K562 (cell line): Measurements from ENCODE around the gene HRH4. TPM values are rescaled to one million over a fixed set of nuclear protein-coding genes. Genes with fewer than 3 reads are reported as not detected.

Experiments used
- ATAC-seq: fragments of 200-7000 bp; cut with Tn5 transposase; 3 replicates; pipeline ENCODE4 v1.9.1; 2020; ENCODE audit warnings: moderate library complexity
- BruUV-seq: library from RNA; stranded (reverse); fragments of 400-500 nt; replicated peaks from 2 replicates; lab custom pipeline; 2021; lab: Mats Ljungman, UMichigan
- CTCF ChIA-PET: fragments of 300-600 bp; formaldehyde crosslinking; extraction: SDS; loops from one replicate; lab custom pipeline; 2021; ENCODE audit warnings: low intra/inter-chr PET ratio; lab: Yijun Ruan, JAX
- POLR2A ChIA-PET: fragments of 300-600, 350-650 bp; sonication (Branson Sonifier 250); formaldehyde crosslinking; extraction: SDS; loops from one replicate; lab custom pipeline; 2021; ENCODE audit warnings: antibody characterized with exemption, inconsistent platforms; lab: Yijun Ruan, JAX
- DNase-seq, 4 experiments: peaks; one replicate each; pipeline versions ENCODE4 v3.0.0 to v3.0.0-alpha.2; 2011 to 2018; ENCODE audit warnings: low spot score in 3 of 4, mixed read lengths in 3 of 4; ENCODE audit errors: extremely low read depth in 1 of 4
- FAIRE-seq: peaks from 2 replicates; lab custom pipeline; 2011; peaks lifted over from hg19 to GRCh38; lab: Jason Lieb, UNC
- H2AFZ ChIP-seq: 2 replicates; pipeline ENCODE4 v1.6.0; 2011; ENCODE audit warnings: low read depth, low read length, control low read depth, inconsistent platforms
- H3K27ac ChIP-seq: fragments of 200-600 bp; 3 replicates; pipeline ENCODE4 v1.8.0; 2011; ENCODE audit warnings: low read depth, mild to moderate bottlenecking, control low read depth, inconsistent platforms, low read length, moderate library complexity, mixed read lengths; ENCODE audit errors: extremely low read depth
- H3K27me3 ChIP-seq, 2 experiments: fragments of 300-600 bp in 1 of 2; 2 replicates in 1 of 2; 3 replicates in 1 of 2; pipeline versions ENCODE4 v1.6.0 to v1.8.0; 2011; ENCODE audit warnings: inconsistent platforms in 2 of 2, low read length in 2 of 2, mild to moderate bottlenecking in 1 of 2, mixed read lengths in 1 of 2, moderate library complexity in 1 of 2; ENCODE audit not compliant: control insufficient read depth in 2 of 2, insufficient read depth in 2 of 2
- H3K36me3 ChIP-seq: fragments of 300-600 bp; 3 replicates; pipeline ENCODE4 v1.8.0; 2011; ENCODE audit warnings: mild to moderate bottlenecking, low read length, inconsistent platforms; ENCODE audit not compliant: control insufficient read depth, insufficient read depth
- H3K4me1 ChIP-seq, 2 experiments: fragments of 200-600 bp in 1 of 2; replicated peaks in 1 of 2; 2 replicates in 1 of 2; 3 replicates in 1 of 2; pipeline versions ENCODE4 v1.5.1 to v1.8.0; 2011; ENCODE audit warnings: inconsistent platforms in 2 of 2, low read length in 2 of 2, mild to moderate bottlenecking in 1 of 2, mixed read lengths in 1 of 2, moderate library complexity in 1 of 2; ENCODE audit not compliant: control insufficient read depth in 2 of 2, insufficient read depth in 2 of 2
- H3K4me2 ChIP-seq: 2 replicates; pipeline ENCODE4 v1.6.1; 2011; ENCODE audit warnings: low read length, control low read depth, inconsistent platforms, mixed read lengths; ENCODE audit not compliant: insufficient read depth
- H3K4me3 ChIP-seq: fragments of 200-600 bp; sonication (generic), shearing (Covaris generic); 2 replicates; pipeline ENCODE4 v1.5.1; 2016; ENCODE audit warnings: control low read depth, inconsistent platforms
- H3K79me2 ChIP-seq: fragments of 200-600 bp; 3 replicates; pipeline ENCODE4 v1.8.0; 2011; ENCODE audit warnings: low read length, inconsistent platforms; ENCODE audit not compliant: control insufficient read depth, insufficient read depth
- H3K9ac ChIP-seq, 2 experiments: 2 replicates each; pipeline versions ENCODE4 v1.6.0 to v1.6.1; 2011; ENCODE audit warnings: low read depth in 2 of 2, low read length in 2 of 2, control low read depth in 1 of 2, inconsistent platforms in 1 of 2, mild to moderate bottlenecking in 1 of 2, mixed read lengths in 1 of 2; ENCODE audit not compliant: insufficient read depth in 1 of 2
- H3K9me1 ChIP-seq: one replicate; pipeline ENCODE4 v1.6.0; 2011; ENCODE audit warnings: inconsistent platforms, mild to moderate bottlenecking, low read length, moderate library complexity; ENCODE audit not compliant: control insufficient read depth, insufficient read depth
- H3K9me3 ChIP-seq: replicated peaks from 2 replicates; pipeline ENCODE4 v1.5.1; 2011; ENCODE audit warnings: low read depth, low read length, inconsistent platforms; ENCODE audit not compliant: control insufficient read depth, insufficient read depth
- H4K20me1 ChIP-seq: replicated peaks from 2 replicates; pipeline ENCODE4 v1.6.1; 2011; ENCODE audit warnings: low read length, inconsistent platforms, mixed read lengths; ENCODE audit not compliant: control insufficient read depth, insufficient read depth
- NFIC ChIP-seq: fragments of 450-650 bp; IDR thresholded peaks from 2 replicates; pipeline ENCODE4 v1.6.1; 2017; ENCODE audit warnings: mild to moderate bottlenecking, inconsistent platforms
- ZFP1 ChIP-seq: fragments of 450-650 bp; formaldehyde crosslinking; IDR thresholded peaks from 2 replicates; pipeline ENCODE4 v1.4.0; 2020; ENCODE audit warnings: mild to moderate bottlenecking, mixed read lengths
- WGBS: fragments of 100-300 bp; shearing (Covaris generic); methylation state at CpG from one replicate; pipeline ENCODE4 v1.1.6; 2016; ENCODE audit warnings: low coverage, mixed read lengths; ENCODE audit not compliant: insufficient coverage; ENCODE audit errors: missing lambda C conversion rate; 5-methylcytosine and 5-hydroxymethylcytosine counted together
- in situ Hi-C: fragments of 300-500 bp; cut with MboI; formaldehyde crosslinking; loops from 4 replicates; pipeline ENCODE4 v1.15.0; 2018; ENCODE audit warnings: inconsistent platforms, mixed read lengths
- intact Hi-C: fragments of 100-400 bp; cut with micrococcal nuclease; formaldehyde crosslinking; loops from 2 replicates; pipeline ENCODE4 v1.14.2; 2022
- polyA plus RNA-seq, 8 experiments: library from polyadenylated mRNA; depleted of rRNA in 4 of 8; stranded (reverse) in 5 of 8; unstranded in 3 of 8; fragments of >200 nt; fragmentation: Nextera tagmentation in 2 of 8; fragmentation: Illumina TruSeq in 1 of 8; extraction: Ambion mirVana in 2 of 8; extraction: Trizol in 1 of 8; gene quantifications; 2 replicates each; pipeline versions ENCODE4 v1.2.1 to v1.2.3, GENCODE V29; 2011 to 2014; ENCODE audit warnings: inconsistent platforms in 1 of 8, missing spikeins in 1 of 8
- total RNA-seq, 7 experiments: library from RNA; depleted of rRNA in 6 of 7; stranded (reverse); fragments of >200 nt in 6 of 7; fragmentation: Illumina TruSeq in 2 of 7; extraction: Trizol in 2 of 7; gene quantifications; 2 replicates each; pipeline versions ENCODE4 v1.2.1 to v1.2.3, GENCODE V29; 2011 to 2021; ENCODE audit warnings: low replicate concordance in 1 of 7
- TF ChIP-seq, protein P1 (sequence below): fragments of 250-450 bp; sonication (Bioruptor Pico); IDR thresholded peaks from 2 replicates; pipeline ENCODE4 v1.8.0; 2021; ENCODE audit warnings: mild to moderate bottlenecking, moderate library complexity

Gene HRH4
- total and polyA plus RNA-seq, 9 of the 15 experiments (the other 6 are each of a cell fraction or from before 2014, with no cell fraction given): not detected

DNA sequence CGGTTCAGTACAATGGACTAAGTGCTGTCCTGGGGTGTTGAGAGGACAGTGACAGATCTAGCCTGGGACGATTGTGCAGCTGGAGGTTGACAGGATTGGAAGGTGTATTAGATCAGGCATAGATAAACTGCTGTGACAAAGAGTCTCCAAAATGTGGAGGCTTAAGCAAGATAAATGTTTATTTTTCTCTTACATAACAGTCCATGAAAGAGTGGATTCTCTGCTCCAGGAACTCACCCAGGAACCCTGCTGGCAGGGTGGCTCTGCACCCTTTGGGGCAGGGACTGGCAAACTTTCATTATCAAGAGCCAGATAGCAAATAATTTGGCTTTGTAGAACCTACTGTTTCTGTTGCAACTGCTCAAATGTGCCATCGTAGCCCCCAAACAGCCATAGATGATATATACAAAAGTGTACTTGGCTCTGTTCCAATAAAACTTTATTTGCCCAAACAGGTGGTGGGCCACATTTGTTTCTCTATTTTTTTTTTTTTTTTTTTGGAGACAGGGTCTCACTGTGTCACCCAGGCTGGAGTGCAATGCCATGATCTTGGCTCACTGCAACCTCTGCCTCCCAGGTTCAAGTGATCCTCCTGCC lies 9.7 kb downstream of the HRH4 start:
- POLR2A ChIA-PET: interaction anchor here (0.6 to 0.8 kb wide), 2 partner anchors 221 to 387 kb away, joined by 3 read pairs; no protein-coding TSS in a partner anchor
- in situ Hi-C loops: no loop called here

More for the DNA sequence above, 9.7 kb downstream of the HRH4 start:
- no peaks in the 10 kb centered on the region for H3K9me3 ChIP-seq
- intact Hi-C loops: no loop called here
- H3K79me2 ChIP-seq: no peaks in the 10 kb centered on the region
- H3K4me1 ChIP-seq: no peaks in the 10 kb centered on the region; a peak in 1 of 5 replicates
- WGBS: 2% methylated on average over 3 of the region's 3 CpGs
- no peak for ATAC-seq
- no peaks in the 10 kb centered on the region for H3K9me1 ChIP-seq
- H3K9ac ChIP-seq: no peak overlapping the region
- DNase-seq: no peak
- no peaks in the 10 kb centered on the region for H3K27me3 ChIP-seq
- H3K36me3 ChIP-seq: no peaks in the 10 kb centered on the region
- no peak overlapping the region for H3K4me3 ChIP-seq
- no peak overlapping the region for H3K27ac ChIP-seq
- BruUV-seq: no TSS peak
- FAIRE-seq: no peak
- no peak overlapping the region for H2AFZ ChIP-seq
- no peak for TF ChIP-seq ZFP1 (CRISPR knock-in tag)
- peak; percentile 78 for TF ChIP-seq NFIC
- TF ChIP-seq, protein P1, sequence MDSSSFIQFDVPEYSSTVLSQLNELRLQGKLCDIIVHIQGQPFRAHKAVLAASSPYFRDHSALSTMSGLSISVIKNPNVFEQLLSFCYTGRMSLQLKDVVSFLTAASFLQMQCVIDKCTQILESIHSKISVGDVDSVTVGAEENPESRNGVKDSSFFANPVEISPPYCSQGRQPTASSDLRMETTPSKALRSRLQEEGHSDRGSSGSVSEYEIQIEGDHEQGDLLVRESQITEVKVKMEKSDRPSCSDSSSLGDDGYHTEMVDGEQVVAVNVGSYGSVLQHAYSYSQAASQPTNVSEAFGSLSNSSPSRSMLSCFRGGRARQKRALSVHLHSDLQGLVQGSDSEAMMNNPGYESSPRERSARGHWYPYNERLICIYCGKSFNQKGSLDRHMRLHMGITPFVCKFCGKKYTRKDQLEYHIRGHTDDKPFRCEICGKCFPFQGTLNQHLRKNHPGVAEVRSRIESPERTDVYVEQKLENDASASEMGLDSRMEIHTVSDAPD (CRISPR knock-in tag): no peak
- H4K20me1 ChIP-seq: no peaks in the 10 kb centered on the region
- CTCF ChIA-PET: no interaction called here
- no peak overlapping the region for H3K4me2 ChIP-seq
